AG04449 (cell line): ENCODE measurements around the gene DACH1.

Experiments used
- CTCF ChIA-PET: fragments of 350-600 bp; formaldehyde crosslinking; extraction: SDS; loops from one replicate; lab custom pipeline; 2021; ENCODE audit warnings: antibody characterized with exemption; lab: Yijun Ruan, JAX
- POLR2A ChIA-PET: fragments of 400-600, 350-600 bp; formaldehyde crosslinking; extraction: SDS; loops from one replicate; lab custom pipeline; 2020; ENCODE audit warnings: antibody characterized with exemption, inconsistent platforms; lab: Yijun Ruan, JAX
- DNase-seq: peaks from one replicate; pipeline ENCODE4 v3.0.0-alpha.2; 2010; ENCODE audit warnings: low read depth, low spot score
- H3K4me3 ChIP-seq: 2 replicates; pipeline ENCODE4 v1.5.1; 2011; ENCODE audit warnings: low read depth, mild to moderate bottlenecking, control low read depth, low read length
- CTCF ChIP-seq: IDR thresholded peaks from one replicate; pipeline ENCODE4 v1.5.1; 2011; ENCODE audit warnings: mild to moderate bottlenecking, moderate library complexity, low read length, control low read depth, inconsistent platforms; ENCODE audit not compliant: insufficient read depth; ENCODE audit errors: missing control alignments

DACH1 gene

GRCh38 chr13:71477735-71478134, 389.3 kb downstream of the DACH1 start:
- ChIA-PET CTCF (no interaction called here), POLR2A (no interaction called here)
- TF ChIP-seq CTCF, result no peak

GRCh38 chr13:71474936-71475335, 392.1 kb downstream of the DACH1 start:
- no peak for TF ChIP-seq CTCF
- no peak overlapping the region for H3K4me3 ChIP-seq
- CTCF ChIA-PET, result no interaction called here
- POLR2A ChIA-PET, result no interaction called here
- no peak for DNase-seq

More at GRCh38 chr13:71477735-71478134, 389.3 kb downstream of the DACH1 start:
- H3K4me3 ChIP-seq, result no peak overlapping the region
- DNase-seq, result no peak

GRCh38 chr13:71469626-71470025, 397.4 kb downstream of the DACH1 start:
- CTCF ChIA-PET, result no interaction called here
- no peak for TF ChIP-seq CTCF
- POLR2A ChIA-PET, result no interaction called here
- no peak for DNase-seq
- H3K4me3 ChIP-seq, result no peak overlapping the region

GRCh38 chr13:71464686-71465085, 402.3 kb downstream of the DACH1 start:
- POLR2A ChIA-PET, result no interaction called here
- H3K4me3 ChIP-seq, result no peak overlapping the region
- no peak for DNase-seq
- TF ChIP-seq CTCF, result no peak
- CTCF ChIA-PET, result no interaction called here

- POLR2A ChIA-PET, result no interaction called here
- H3K4me3 ChIP-seq, result no peak overlapping the region
- TF ChIP-seq CTCF, result no peak
- no peak for DNase-seq
- CTCF ChIA-PET, result no interaction called here
Observed at GRCh38 chr13:71461892-71462291, 405.1 kb downstream of the DACH1 start.

GRCh38 chr13:71460211-71460610, 406.8 kb downstream of the DACH1 start:
- DNase-seq, result no peak
- TF ChIP-seq CTCF, result no peak
- H3K4me3 ChIP-seq, result no peak overlapping the region
- CTCF ChIA-PET, result no interaction called here
- POLR2A ChIA-PET, result no interaction called here
